ENCODE results near the gene STAC2. TPM values are rescaled to one million over a fixed set of nuclear protein-coding genes. Genes with fewer than 3 reads are reported as not detected.

STAC2 gene
- total RNA-seq, 1 donor from 2014 or later = 0.30 TPM

DNA sequence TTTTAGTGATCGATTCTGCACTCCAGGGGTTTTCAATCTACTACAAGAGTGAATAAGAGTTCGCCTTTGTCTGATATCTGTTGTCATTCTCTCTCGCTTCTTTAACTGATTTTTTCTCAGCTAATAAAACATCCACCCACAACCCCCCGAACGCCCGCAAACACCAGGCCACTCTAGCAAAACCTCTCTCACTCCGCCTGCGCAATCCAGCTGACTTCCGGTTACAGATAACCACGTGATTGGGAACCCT lies 26.0 kb downstream of the STAC2 start:
- peaks cover 62% of the 10 kb centered on the region for H3K4me1 ChIP-seq
- no peaks in the 10 kb centered on the region for H3K27me3 ChIP-seq (ENCODE audit: low read depth)
- intact Hi-C loops (cut with DNase I) = no loop called here
- H3K36me3 ChIP-seq = peaks cover 37% of the 10 kb centered on the region
- peak overlapping the region; percentile 99 for H3K27ac ChIP-seq
- TF ChIP-seq CTCF (IDR thresholded peaks at IDR 0.05) = no peak
- ATAC-seq (peak; percentile 81 to 83), DNase-seq (peak; percentile 93)
- H3K9me3 ChIP-seq = no peaks in the 10 kb centered on the region
- H3K4me3 ChIP-seq = peak overlapping the region; percentile 100

DNA sequence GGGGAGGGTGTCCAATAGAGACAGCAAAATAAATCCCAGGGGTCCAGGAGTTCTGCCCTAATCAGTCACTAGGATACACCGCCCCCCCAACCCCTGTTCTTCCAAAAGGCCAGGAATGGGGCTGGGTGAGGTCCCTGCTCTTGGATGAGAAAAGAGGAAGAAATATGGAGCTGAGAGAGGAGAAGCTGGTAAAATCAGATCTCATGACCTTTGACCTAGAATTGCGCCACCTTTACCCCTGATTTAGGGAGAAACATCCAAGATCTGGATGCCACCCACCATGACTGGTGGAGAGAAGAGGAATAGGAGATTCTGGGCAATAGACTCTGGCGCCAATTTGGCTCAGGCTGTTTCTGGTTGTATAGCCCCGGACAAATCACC lies 27.6 kb downstream of the STAC2 start:
- DNase-seq = no peak
- intact Hi-C loops (cut with DNase I) = no loop called here
- Histone ChIP-seq H3K27me3 (ENCODE audit: low read depth) (no peaks in the 10 kb centered on the region), H3K9me3 (no peaks in the 10 kb centered on the region), H3K4me1 (peaks cover 64% of the 10 kb centered on the region), H3K27ac (peak overlapping the region; percentile 99), H3K36me3 (peaks cover 29% of the 10 kb centered on the region), H3K4me3 (peak overlapping the region; percentile 91)
- no peak for TF ChIP-seq CTCF (IDR thresholded peaks at IDR 0.05)
- ATAC-seq = no peak

DNA sequence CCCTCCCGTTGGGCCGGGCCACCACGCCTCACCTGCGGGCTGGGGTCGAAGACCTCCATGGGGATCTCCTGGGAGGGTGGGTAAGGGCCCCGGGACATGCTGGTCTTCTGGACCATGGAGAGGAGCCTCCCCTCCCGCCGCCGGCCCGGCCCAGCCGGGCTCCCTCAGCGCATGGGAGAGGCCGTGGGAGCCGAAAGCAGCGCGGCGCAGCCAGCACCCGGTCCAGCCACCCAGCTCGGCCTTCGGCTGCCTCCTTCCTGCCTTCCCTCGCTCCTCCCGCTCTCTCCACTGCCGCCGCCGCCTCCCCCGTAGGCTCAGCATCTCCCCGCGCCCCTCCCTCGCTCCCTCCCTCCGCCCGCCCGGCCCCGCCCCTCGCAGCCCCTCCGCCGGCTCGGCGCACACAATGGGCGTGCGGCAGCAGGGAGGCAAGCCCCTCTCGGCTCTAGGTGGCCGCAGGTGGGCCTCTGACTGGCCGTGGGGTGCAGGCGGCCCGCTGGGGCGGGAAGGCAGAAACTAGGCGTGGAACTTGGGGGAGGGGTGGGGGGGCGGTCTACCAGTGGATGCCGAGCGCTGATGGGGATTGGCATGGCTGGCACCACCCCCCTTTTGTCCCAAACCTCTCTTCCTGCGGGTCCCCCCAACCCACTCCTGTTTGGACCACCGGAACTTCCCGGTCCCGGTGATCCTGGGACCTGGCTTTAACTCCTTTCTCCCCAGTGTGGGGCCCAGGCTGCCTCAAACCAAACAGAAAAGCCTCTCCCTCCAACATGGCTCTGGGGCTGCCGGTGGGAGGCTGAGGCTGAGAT lies 28.2 kb downstream of the STAC2 start, which contains the start of gene CACNB1:
Gene CACNB1 (minus strand): TSS at position 290 of the 806 bp plus-strand sequence. CDS start 174 bp downstream, at position 116.
- peak; percentile 82 for DNase-seq
- TF ChIP-seq CTCF (IDR thresholded peaks at IDR 0.05) = no peak
- Histone ChIP-seq H3K27ac (peak within 1 kb of the TSS; percentile 99), H3K36me3 (peaks cover 29% of the 10 kb centered on the region), H3K9me3 (no peaks in the 10 kb centered on the region), H3K4me1 (peaks cover 64% of the 10 kb centered on the region), H3K4me3 (peak within 1 kb of the TSS; percentile 91), H3K27me3 (ENCODE audit: low read depth) (no peaks in the 10 kb centered on the region)
- peak; percentile 77 for ATAC-seq
- intact Hi-C loops (cut with DNase I) = no loop called here

- Histone ChIP-seq H3K4me1 (peaks cover 58% of the 10 kb centered on the region), H3K36me3 (peaks cover 29% of the 10 kb centered on the region), H3K9me3 (no peaks in the 10 kb centered on the region), H3K4me3 (peak overlapping the region; percentile 91), H3K27me3 (ENCODE audit: low read depth) (no peaks in the 10 kb centered on the region), H3K27ac (peak overlapping the region; percentile 99)
- peak; percentile 40 to 46 for ATAC-seq
- no peak for TF ChIP-seq CTCF (IDR thresholded peaks at IDR 0.05)
- peak; percentile 78 for DNase-seq
- intact Hi-C loops (cut with DNase I) = no loop called here
Observed at GRCh38 chr17:39196808-39197291, 28.9 kb downstream of the STAC2 start.

DNA sequence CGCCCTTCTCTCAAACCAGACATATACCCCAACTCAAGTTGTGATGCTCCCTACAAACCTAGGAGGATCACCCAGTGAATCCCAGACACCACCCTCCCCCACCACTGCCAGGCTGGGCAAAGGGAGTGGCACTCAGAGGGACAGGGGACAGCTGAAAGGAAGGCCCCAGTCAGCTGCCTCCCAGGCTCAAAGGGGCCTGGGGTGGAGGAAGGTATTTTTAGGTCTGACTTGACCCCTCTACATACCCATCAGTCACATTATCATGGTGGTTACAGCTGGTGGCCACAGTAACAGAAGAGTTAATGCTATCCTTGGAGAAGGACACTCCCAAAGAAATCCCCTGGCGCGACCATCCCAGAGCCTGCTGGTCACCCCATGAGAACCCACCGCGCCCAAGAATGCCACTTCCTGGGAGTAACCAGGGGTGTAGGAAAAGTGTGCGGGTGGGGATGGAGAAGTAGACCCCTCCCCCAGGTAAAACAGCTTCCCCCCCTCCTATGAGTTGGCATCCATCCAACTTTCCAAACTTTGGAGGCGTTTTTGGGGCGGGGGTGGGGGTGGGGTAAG lies 29.4 kb downstream of the STAC2 start:
- Histone ChIP-seq H3K27me3 (ENCODE audit: low read depth) (no peaks in the 10 kb centered on the region), H3K36me3 (peaks cover 29% of the 10 kb centered on the region), H3K27ac (peak overlapping the region; percentile 73), H3K4me1 (peaks cover 53% of the 10 kb centered on the region), H3K4me3 (peak overlapping the region; percentile 91), H3K9me3 (no peaks in the 10 kb centered on the region)
- intact Hi-C loops (cut with DNase I) = no loop called here
- no peak for TF ChIP-seq CTCF (IDR thresholded peaks at IDR 0.05)
- ATAC-seq (no peak), DNase-seq (no peak)

All from lower lobe of right lung (tissue), 2 donors.